Vagina (tissue), 2 donors: ENCODE measurements around the gene PGM1.

ENCODE experiments used
- CTCF ChIP-seq, 3 experiments: fragments of 450-650 bp in 2 of 3; fragments of 200-600 bp in 1 of 3; sonication (generic) in 1 of 3; IDR thresholded peaks; one replicate each; pipeline ENCODE4 v1.5.1; 2017 to 2019; ENCODE audit warnings: antibody characterized with exemption in 3 of 3, mild to moderate bottlenecking in 2 of 3, moderate library complexity in 2 of 3
- POLR2A ChIP-seq, 2 donors: fragments of 450-650 bp; IDR thresholded peaks; one replicate each; pipeline ENCODE4 v1.6.1; 2017; ENCODE audit warnings: antibody characterized with exemption in 2 of 2, mild to moderate bottlenecking in 2 of 2, moderate library complexity in 2 of 2
- POLR2AphosphoS5 ChIP-seq, 2 donors: sonication (generic); formaldehyde crosslinking; IDR thresholded peaks; one replicate each; pipeline ENCODE4 v1.9.0; 2017; ENCODE audit warnings: antibody characterized with exemption in 2 of 2, mild to moderate bottlenecking in 2 of 2, low read depth in 1 of 2; ENCODE audit not compliant: insufficient read depth in 1 of 2

- TF ChIP-seq POLR2A (IDR thresholded peaks at IDR 0.05), result no peak
- no peak for TF ChIP-seq CTCF (IDR thresholded peaks at IDR 0.05)
- TF ChIP-seq POLR2AphosphoS5 (IDR thresholded peaks at IDR 0.05; ENCODE audit: insufficient read depth in 1 of 2, low read depth in 1 of 2), result no peak
Measured at GRCh38 chr1:63601061-63601460, 7.8 kb downstream of the PGM1 start.
